ENCODE measurements around the gene STMP1.
A peak's percentile ranks its signal among the peaks of the same experiment; 100 is the strongest.

Gene STMP1

DNA sequence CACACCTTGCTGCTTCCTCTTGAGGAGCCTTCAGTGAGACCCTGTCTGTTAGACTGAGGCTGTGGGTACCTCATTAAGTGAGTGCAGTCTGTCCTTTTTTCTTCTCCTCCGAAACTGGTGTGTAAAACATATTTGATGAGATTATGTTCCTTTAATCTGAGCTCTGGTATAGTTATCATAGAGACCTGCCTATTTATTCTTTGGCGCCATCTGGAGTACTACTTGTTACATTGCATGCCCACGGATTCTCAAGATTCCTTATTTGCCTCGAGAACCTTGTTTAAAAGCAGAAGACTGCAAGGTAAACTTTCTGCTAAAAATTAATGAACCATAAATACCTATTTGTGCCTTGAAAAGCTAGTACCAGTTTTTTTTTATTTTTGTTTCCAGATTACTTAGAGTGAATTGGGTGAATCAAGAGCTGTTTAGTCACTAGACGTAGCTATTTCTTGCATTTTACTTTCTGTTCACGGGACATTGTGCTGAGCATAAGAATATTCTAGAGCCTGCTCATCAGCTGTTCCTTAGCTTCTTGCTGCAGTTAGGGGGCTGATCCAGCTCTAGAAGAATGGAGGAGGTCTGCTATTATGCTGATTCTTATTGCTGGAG lies 16.9 kb upstream of the STMP1 start:
- no peak overlapping the region for H3K4me3 ChIP-seq (ENCODE audit: low read depth, low read length)
- H3K27me3 ChIP-seq (ENCODE audit: control insufficient read depth, insufficient read depth, low read length) = no peaks in the 10 kb centered on the region
- no peaks in the 10 kb centered on the region for H3K9me3 ChIP-seq (ENCODE audit: control insufficient read depth, insufficient read depth, low read depth, low read length)
- H3K36me3 ChIP-seq (ENCODE audit: control insufficient read depth, insufficient read depth, low read length) = peaks cover 90% of the 10 kb centered on the region
- no peak overlapping the region for H3K9ac ChIP-seq (ENCODE audit: low read length)
- no peak overlapping the region for H3K27ac ChIP-seq (ENCODE audit: low read depth, low read length)
- no peaks in the 10 kb centered on the region for H3K4me1 ChIP-seq (ENCODE audit: control insufficient read depth, insufficient read depth, low read length)

DNA sequence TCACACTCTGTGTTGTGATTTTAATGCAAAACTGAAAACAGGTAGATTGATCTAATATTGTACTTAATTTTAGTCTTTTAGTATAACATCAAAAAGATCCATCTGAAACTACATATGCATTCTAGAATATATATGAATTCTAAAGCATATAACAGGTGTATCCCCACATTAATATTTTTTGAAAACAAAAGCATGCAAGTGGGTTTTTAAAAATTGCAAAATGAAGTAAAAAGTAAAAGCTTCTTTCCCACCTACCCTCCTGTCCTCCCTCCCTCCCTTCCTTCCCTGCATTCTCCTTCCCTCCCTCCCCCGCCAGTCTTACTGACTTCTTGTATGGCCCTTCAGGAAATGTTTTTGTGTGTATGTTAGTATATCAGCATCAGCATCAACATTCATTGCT lies 14.6 kb upstream of the STMP1 start:
- Histone ChIP-seq H3K9ac (ENCODE audit: low read length) (no peak overlapping the region), H3K27me3 (ENCODE audit: control insufficient read depth, insufficient read depth, low read length) (no peaks in the 10 kb centered on the region), H3K36me3 (ENCODE audit: control insufficient read depth, insufficient read depth, low read length) (peaks cover 71% of the 10 kb centered on the region), H3K4me1 (ENCODE audit: control insufficient read depth, insufficient read depth, low read length) (no peaks in the 10 kb centered on the region; the same call in 1 of the 2 replicates), H3K27ac (ENCODE audit: low read depth, low read length) (no peak overlapping the region), H3K9me3 (ENCODE audit: control insufficient read depth, insufficient read depth, low read depth, low read length) (no peaks in the 10 kb centered on the region), H3K4me3 (ENCODE audit: low read depth, low read length) (no peak overlapping the region)

DNA sequence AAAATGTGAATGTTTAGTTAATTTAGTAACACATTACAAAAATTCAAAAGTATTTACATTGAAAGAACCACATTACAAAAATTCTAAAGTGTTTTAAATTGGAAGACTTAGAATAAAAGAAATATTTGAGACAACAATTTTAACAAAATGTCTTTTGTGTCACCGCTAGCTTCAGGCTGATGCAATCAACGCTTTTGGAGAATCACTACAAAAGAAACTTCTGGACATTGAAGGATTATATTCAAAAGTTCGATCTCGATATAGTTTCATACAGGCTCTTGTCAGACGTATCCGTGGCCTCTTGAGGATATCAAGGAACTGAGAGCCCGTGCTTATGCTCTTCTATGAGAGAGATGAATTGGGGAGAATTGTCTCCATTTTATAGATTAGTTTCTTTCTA lies 14.1 kb upstream of the STMP1 start:
- no peak overlapping the region for H3K27ac ChIP-seq (ENCODE audit: low read depth, low read length)
- H3K27me3 ChIP-seq (ENCODE audit: control insufficient read depth, insufficient read depth, low read length) = no peaks in the 10 kb centered on the region
- H3K9ac ChIP-seq (ENCODE audit: low read length) = no peak overlapping the region
- H3K4me1 ChIP-seq (ENCODE audit: control insufficient read depth, insufficient read depth, low read length) = no peaks in the 10 kb centered on the region; the same call in 1 of the 2 replicates
- H3K4me3 ChIP-seq (ENCODE audit: low read depth, low read length) = no peak overlapping the region
- peaks cover 66% of the 10 kb centered on the region for H3K36me3 ChIP-seq (ENCODE audit: control insufficient read depth, insufficient read depth, low read length)
- H3K9me3 ChIP-seq (ENCODE audit: control insufficient read depth, insufficient read depth, low read depth, low read length) = no peaks in the 10 kb centered on the region

DNA sequence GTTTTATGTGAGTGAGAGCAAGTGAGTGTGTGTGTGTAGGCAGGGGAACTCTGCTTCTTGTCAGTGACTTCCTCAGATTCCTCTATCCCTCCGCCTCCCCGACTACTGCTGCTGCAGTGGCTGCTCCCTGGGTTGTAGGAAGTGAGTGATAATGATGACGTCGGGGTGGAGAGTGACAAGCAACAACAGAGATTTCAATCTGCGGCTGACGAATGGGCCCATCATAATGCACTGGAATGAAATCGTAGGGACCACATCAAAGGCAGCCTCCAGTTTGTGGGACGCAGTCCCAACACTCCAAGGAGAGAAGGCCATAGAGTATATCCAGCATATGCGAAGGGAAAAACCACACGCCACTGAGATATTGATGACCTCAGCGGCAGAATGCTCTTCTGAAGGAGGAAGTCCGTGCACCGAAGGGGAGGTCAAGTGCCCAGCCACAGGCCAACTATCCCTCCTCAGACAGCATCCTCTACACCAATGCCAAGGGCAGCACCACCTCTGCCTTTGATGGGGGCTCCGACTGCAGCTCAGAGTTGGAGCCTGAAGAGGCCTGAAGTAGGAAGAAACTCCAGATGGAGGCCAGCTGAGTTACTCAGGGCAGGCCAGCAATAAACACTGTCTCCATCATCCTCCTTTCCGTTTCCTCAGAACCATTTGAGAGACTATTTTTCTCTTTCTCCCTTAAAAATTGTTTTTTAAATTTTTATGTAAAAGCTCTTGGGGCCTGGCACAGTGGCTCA lies 11.3 kb upstream of the STMP1 start:
- Histone ChIP-seq H3K27ac (ENCODE audit: low read depth, low read length) (no peak overlapping the region), H3K4me3 (ENCODE audit: low read depth, low read length) (no peak overlapping the region), H3K4me1 (ENCODE audit: control insufficient read depth, insufficient read depth, low read length) (no peaks in the 10 kb centered on the region; the same call in 1 of the 2 replicates), H3K9me3 (ENCODE audit: control insufficient read depth, insufficient read depth, low read depth, low read length) (no peaks in the 10 kb centered on the region), H3K9ac (ENCODE audit: low read length) (no peak overlapping the region), H3K27me3 (ENCODE audit: control insufficient read depth, insufficient read depth, low read length) (no peaks in the 10 kb centered on the region), H3K36me3 (ENCODE audit: control insufficient read depth, insufficient read depth, low read length) (peaks cover 40% of the 10 kb centered on the region)

DNA sequence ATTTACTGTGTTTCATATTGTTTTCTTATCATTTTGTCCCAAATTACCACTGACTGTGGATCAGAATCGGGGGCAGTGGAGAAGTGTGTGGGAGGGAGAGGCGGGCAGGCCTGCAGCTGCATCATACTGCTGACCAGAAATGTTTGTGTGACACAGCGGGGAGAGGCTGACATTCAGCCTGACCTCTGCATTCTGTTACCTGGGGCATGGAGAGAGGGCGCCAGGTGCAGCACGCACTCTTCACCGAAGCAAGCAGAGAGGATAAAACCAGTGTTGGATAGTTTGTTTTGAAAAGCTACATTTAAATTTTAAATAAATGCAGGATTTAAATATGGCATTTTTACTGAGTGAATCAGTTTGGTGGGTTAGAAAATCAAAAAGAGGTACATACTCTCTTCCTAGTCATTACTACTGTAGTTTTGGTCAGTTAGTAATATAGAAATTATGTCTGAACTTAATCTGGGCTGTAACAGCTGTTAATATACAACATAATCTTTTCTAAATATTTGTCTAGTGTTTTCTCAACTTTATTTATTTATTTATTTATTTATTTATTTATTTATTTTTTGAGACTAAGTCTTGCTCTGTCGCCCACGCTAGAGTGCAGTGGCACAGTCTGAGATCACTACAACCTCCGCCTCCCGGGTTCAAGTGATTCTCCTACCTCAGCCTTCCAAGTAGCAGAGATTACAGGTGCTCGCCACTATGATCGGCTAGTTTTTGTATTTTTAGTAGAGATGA lies 8.8 kb upstream of the STMP1 start:
- H3K4me3 ChIP-seq (ENCODE audit: low read depth, low read length) = no peak overlapping the region
- no peak overlapping the region for H3K9ac ChIP-seq (ENCODE audit: low read length)
- no peaks in the 10 kb centered on the region for H3K9me3 ChIP-seq (ENCODE audit: control insufficient read depth, insufficient read depth, low read depth, low read length)
- H3K27me3 ChIP-seq (ENCODE audit: control insufficient read depth, insufficient read depth, low read length) = no peaks in the 10 kb centered on the region
- H3K36me3 ChIP-seq (ENCODE audit: control insufficient read depth, insufficient read depth, low read length) = peaks cover 15% of the 10 kb centered on the region
- no peaks in the 10 kb centered on the region; the same call in 1 of the 2 replicates for H3K4me1 ChIP-seq (ENCODE audit: control insufficient read depth, insufficient read depth, low read length)
- H3K27ac ChIP-seq (ENCODE audit: low read depth, low read length) = no peak overlapping the region

- no peak overlapping the region for H3K9ac ChIP-seq (ENCODE audit: low read length)
- no peak overlapping the region for H3K4me3 ChIP-seq (ENCODE audit: low read depth, low read length)
- H3K27me3 ChIP-seq (ENCODE audit: control insufficient read depth, insufficient read depth, low read length) = no peaks in the 10 kb centered on the region
- no peak overlapping the region for H3K27ac ChIP-seq (ENCODE audit: low read depth, low read length)
- H3K36me3 ChIP-seq (ENCODE audit: control insufficient read depth, insufficient read depth, low read length) = no peaks in the 10 kb centered on the region
- no peaks in the 10 kb centered on the region for H3K9me3 ChIP-seq (ENCODE audit: control insufficient read depth, insufficient read depth, low read depth, low read length)
- H3K4me1 ChIP-seq (ENCODE audit: control insufficient read depth, insufficient read depth, low read length) = peaks cover 6% of the 10 kb centered on the region
These were observed 3.8 kb upstream of the STMP1 start for GRCh38 chr7:135658564-135658963.

GRCh38 chr7:135659159-135659846 lies 3.0 kb upstream of the STMP1 start:
- Histone ChIP-seq H3K4me1 (ENCODE audit: control insufficient read depth, insufficient read depth, low read length) (peaks cover 6% of the 10 kb centered on the region), H3K27me3 (ENCODE audit: control insufficient read depth, insufficient read depth, low read length) (no peaks in the 10 kb centered on the region), H3K27ac (ENCODE audit: low read depth, low read length) (no peak overlapping the region), H3K36me3 (ENCODE audit: control insufficient read depth, insufficient read depth, low read length) (no peaks in the 10 kb centered on the region), H3K9ac (ENCODE audit: low read length) (no peak overlapping the region), H3K4me3 (ENCODE audit: low read depth, low read length) (no peak overlapping the region), H3K9me3 (ENCODE audit: control insufficient read depth, insufficient read depth, low read depth, low read length) (no peaks in the 10 kb centered on the region)

DNA sequence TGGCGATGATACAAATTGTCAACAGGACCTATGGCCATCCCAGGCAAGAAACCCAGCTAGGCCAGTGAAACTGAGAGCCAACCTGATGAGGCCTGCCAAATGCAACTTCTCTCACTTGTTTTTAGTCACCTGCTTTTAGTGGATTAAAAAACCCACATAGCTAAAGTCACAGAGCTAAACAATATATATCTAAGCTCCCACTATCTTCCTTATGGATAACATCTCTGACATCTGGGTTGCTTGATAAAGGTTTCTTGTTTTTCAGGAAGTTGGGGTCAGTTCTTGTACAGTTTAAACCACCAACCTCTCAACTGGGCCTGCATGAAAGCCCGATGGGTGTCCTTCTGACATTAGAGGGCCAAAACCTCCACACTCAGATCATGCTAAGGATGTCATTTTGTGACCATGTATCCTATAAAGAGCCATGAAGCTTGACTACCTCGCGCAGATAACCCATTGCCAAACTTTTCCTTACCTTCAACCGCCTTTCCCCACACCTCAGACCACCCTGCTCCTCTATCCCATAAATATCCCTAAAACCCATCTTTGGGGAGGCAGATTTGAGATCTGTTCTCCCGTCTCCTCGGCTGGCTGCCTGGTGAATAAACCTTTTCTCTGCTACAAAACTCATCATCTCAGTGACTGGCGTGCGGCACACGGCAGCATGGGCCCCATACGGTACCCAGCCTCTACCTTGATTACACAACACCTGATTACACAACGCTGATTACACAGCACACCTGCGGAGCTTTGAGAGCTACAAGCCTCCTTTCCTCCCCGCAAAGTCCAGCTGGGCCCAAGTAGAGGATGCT lies 797 bp upstream of the STMP1 start:
- Histone ChIP-seq H3K4me1 (ENCODE audit: control insufficient read depth, insufficient read depth, low read length) (peaks cover 6% of the 10 kb centered on the region), H3K27ac (ENCODE audit: low read depth, low read length) (no peak overlapping the region), H3K27me3 (ENCODE audit: control insufficient read depth, insufficient read depth, low read length) (no peaks in the 10 kb centered on the region), H3K4me3 (ENCODE audit: low read depth, low read length) (peak overlapping the region; percentile 98), H3K9me3 (ENCODE audit: control insufficient read depth, insufficient read depth, low read depth, low read length) (no peaks in the 10 kb centered on the region), H3K9ac (ENCODE audit: low read length) (peak overlapping the region; percentile 96), H3K36me3 (ENCODE audit: control insufficient read depth, insufficient read depth, low read length) (no peaks in the 10 kb centered on the region)

- Histone ChIP-seq H3K9me3 (ENCODE audit: control insufficient read depth, insufficient read depth, low read depth, low read length) (no peaks in the 10 kb centered on the region), H3K27me3 (ENCODE audit: control insufficient read depth, insufficient read depth, low read length) (no peaks in the 10 kb centered on the region), H3K4me3 (ENCODE audit: low read depth, low read length) (peak overlapping the region; percentile 98), H3K36me3 (ENCODE audit: control insufficient read depth, insufficient read depth, low read length) (no peaks in the 10 kb centered on the region), H3K4me1 (ENCODE audit: control insufficient read depth, insufficient read depth, low read length) (peaks cover 6% of the 10 kb centered on the region), H3K9ac (ENCODE audit: low read length) (peak overlapping the region; percentile 96), H3K27ac (ENCODE audit: low read depth, low read length) (peak overlapping the region; percentile 87; the same call in 1 of the 2 replicates)
These were observed 266 bp upstream of the STMP1 start for GRCh38 chr7:135662123-135662372.

- Histone ChIP-seq H3K27ac (ENCODE audit: low read depth, low read length) (no peak overlapping the region), H3K9me3 (ENCODE audit: control insufficient read depth, insufficient read depth, low read depth, low read length) (peaks cover 7% of the 10 kb centered on the region; the same call in 1 of the 2 replicates), H3K4me3 (ENCODE audit: low read depth, low read length) (peak overlapping the region; percentile 98; the same call in 1 of the 2 replicates)
These were observed 1.8 kb downstream of the STMP1 start for GRCh38 chr7:135664046-135664589.

More at GRCh38 chr7:135664046-135664589, 1.8 kb downstream of the STMP1 start:
- Histone ChIP-seq H3K36me3 (ENCODE audit: control insufficient read depth, insufficient read depth, low read length) (peaks cover 6% of the 10 kb centered on the region; the same call in 1 of the 2 replicates), H3K9ac (ENCODE audit: low read length) (no peak overlapping the region), H3K4me1 (ENCODE audit: control insufficient read depth, insufficient read depth, low read length) (peaks cover 6% of the 10 kb centered on the region), H3K27me3 (ENCODE audit: control insufficient read depth, insufficient read depth, low read length) (no peaks in the 10 kb centered on the region)
